Astrocyte (in vitro differentiated cells and primary cell): ENCODE results near the gene PCBP4. TPM values are rescaled to one million over a fixed set of nuclear protein-coding genes. Genes with fewer than 3 reads are reported as not detected.

Experiments
- DNase-seq: peaks from one replicate; pipeline ENCODE4 v3.0.0-alpha.2; 2010; ENCODE audit warnings: low read depth
- FAIRE-seq: peaks from 2 replicates; lab custom pipeline; 2011; peaks lifted over from hg19 to GRCh38; lab: Jason Lieb, UNC
- H2AFZ ChIP-seq: 2 replicates; pipeline ENCODE4 v1.6.0; 2012; ENCODE audit warnings: low read depth, low read length, inconsistent platforms
- H3K27ac ChIP-seq: 2 replicates; pipeline ENCODE4 v1.5.1; 2011; ENCODE audit warnings: low read depth, low read length, inconsistent platforms
- H3K27me3 ChIP-seq: 2 replicates; pipeline ENCODE4 v1.6.0; 2011; ENCODE audit warnings: low read length, inconsistent platforms; ENCODE audit not compliant: insufficient read depth
- H3K36me3 ChIP-seq: 2 replicates; pipeline ENCODE4 v1.5.1; 2011; ENCODE audit warnings: low read length, inconsistent platforms; ENCODE audit not compliant: insufficient read depth
- H3K4me1 ChIP-seq: 2 replicates; pipeline ENCODE4 v1.5.1; 2011; ENCODE audit warnings: low read length, inconsistent platforms; ENCODE audit not compliant: insufficient read depth
- H3K4me2 ChIP-seq: 2 replicates; pipeline ENCODE4 v1.6.0; 2012; ENCODE audit warnings: low read length, inconsistent platforms
- H3K4me3 ChIP-seq: 2 replicates; pipeline ENCODE4 v1.5.1; 2011; ENCODE audit warnings: low read depth, mild to moderate bottlenecking, low read length, inconsistent platforms; ENCODE audit not compliant: insufficient read depth
- H3K79me2 ChIP-seq: 2 replicates; pipeline ENCODE4 v1.6.0; 2012; ENCODE audit warnings: mild to moderate bottlenecking, low read length, inconsistent platforms; ENCODE audit not compliant: insufficient read depth
- H3K9ac ChIP-seq: 2 replicates; pipeline ENCODE4 v1.6.0; 2012; ENCODE audit warnings: mild to moderate bottlenecking, low read length, inconsistent platforms
- H3K9me3 ChIP-seq: 2 replicates; pipeline ENCODE4 v1.5.1; 2012; ENCODE audit warnings: low read depth, mild to moderate bottlenecking, low read length, inconsistent platforms; ENCODE audit not compliant: insufficient read depth
- H4K20me1 ChIP-seq: 2 replicates; pipeline ENCODE4 v1.6.0; 2012; ENCODE audit warnings: low read length, inconsistent platforms; ENCODE audit not compliant: insufficient read depth
- H3K27ac Mint-ChIP-seq: one replicate; pipeline ENCODE4 v1.8.0; 2021; ENCODE audit warnings: mild to moderate bottlenecking, mixed read lengths; ENCODE audit not compliant: unreplicated experiment
- H3K27me3 Mint-ChIP-seq: one replicate; pipeline ENCODE4 v1.8.0; 2021; ENCODE audit warnings: low read depth, mixed read lengths; ENCODE audit not compliant: unreplicated experiment
- H3K36me3 Mint-ChIP-seq: one replicate; pipeline ENCODE4 v1.8.0; 2021; ENCODE audit warnings: low read depth, mixed read lengths; ENCODE audit not compliant: unreplicated experiment
- H3K4me1 Mint-ChIP-seq: one replicate; pipeline ENCODE4 v1.8.0; 2021; ENCODE audit warnings: low read depth, mixed read lengths; ENCODE audit not compliant: unreplicated experiment
- H3K4me3 Mint-ChIP-seq: one replicate; pipeline ENCODE4 v1.8.0; 2021; ENCODE audit warnings: mild to moderate bottlenecking, moderate library complexity, mixed read lengths; ENCODE audit not compliant: unreplicated experiment
- H3K9me3 Mint-ChIP-seq: one replicate; pipeline ENCODE4 v1.8.0; 2021; ENCODE audit warnings: mild to moderate bottlenecking, mixed read lengths; ENCODE audit not compliant: unreplicated experiment
- CTCF ChIP-seq: IDR thresholded peaks from 2 replicates; pipeline ENCODE4 v1.5.1; 2011; ENCODE audit warnings: low read depth, mild to moderate bottlenecking, inconsistent platforms, low read length, moderate library complexity; ENCODE audit not compliant: insufficient read depth
- EZH2 ChIP-seq: IDR thresholded peaks from 2 replicates; pipeline ENCODE4 v1.6.1; 2012; ENCODE audit warnings: mild to moderate bottlenecking, low read length, inconsistent platforms; ENCODE audit not compliant: insufficient read depth
- total RNA-seq: library from RNA; stranded (reverse); gene quantifications from 2 replicates; pipeline ENCODE4 v1.2.1, GENCODE V29; 2021

Gene PCBP4
- total RNA-seq, 1 donor from 2014 or later: 102 TPM

GRCh38 chr3:51908026-51908425 is 59.2 kb downstream of the PCBP4 start:
- Histone ChIP-seq H3K36me3 (no peaks in the 10 kb centered on the region), H3K4me1 (no peaks in the 10 kb centered on the region), H3K9ac (no peak overlapping the region), H3K4me3 (no peak overlapping the region), H3K4me2 (no peak overlapping the region), H2AFZ (no peak overlapping the region), H3K9me3 (no peaks in the 10 kb centered on the region), H3K79me2 (no peaks in the 10 kb centered on the region), H4K20me1 (no peaks in the 10 kb centered on the region), H3K27me3 (no peaks in the 10 kb centered on the region), H3K27ac (no peak overlapping the region)
- H3K9me3 Mint-ChIP-seq: peaks cover 26% of the 10 kb centered on the region
- no peak overlapping the region for H3K27ac Mint-ChIP-seq
- DNase-seq: no peak
- no peak overlapping the region for H3K4me3 Mint-ChIP-seq
- no peaks in the 10 kb centered on the region for H3K27me3 Mint-ChIP-seq
- TF ChIP-seq EZH2 (no peak), CTCF (no peak)
- no peaks in the 10 kb centered on the region for H3K4me1 Mint-ChIP-seq
- H3K36me3 Mint-ChIP-seq: peaks cover 8% of the 10 kb centered on the region
- FAIRE-seq: no peak

Other genes starting within 250 kb of the PCBP4 start
- not detected in 2 replicates for gene IQCF6, start 188.2 kb downstream of the PCBP4 start, total RNA-seq
- not detected in 2 replicates for gene IQCF2, start 105.8 kb downstream of the PCBP4 start, total RNA-seq
- gene IQCF5, start 91.9 kb downstream of the PCBP4 start, total RNA-seq: not detected in 2 replicates
- not detected in 2 replicates for gene IQCF1, start 64.1 kb downstream of the PCBP4 start, total RNA-seq
- gene RRP9, start 25.6 kb downstream of the PCBP4 start, total RNA-seq: 22.9 and 25.5 TPM in 2 replicates
- gene PARP3, start 25.1 kb downstream of the PCBP4 start, total RNA-seq: 4.6 and 4.8 TPM in 2 replicates
- gene GPR62, start 12.1 kb downstream of the PCBP4 start, total RNA-seq: not detected in 2 replicates
- gene ABHD14B, start 6.6 kb upstream of the PCBP4 start, total RNA-seq: 10.3 and 12.3 TPM in 2 replicates
- gene ABHD14A, start 7.6 kb upstream of the PCBP4 start, total RNA-seq: 10.9 and 11.8 TPM in 2 replicates
- gene ACY1, start 16.1 kb upstream of the PCBP4 start, total RNA-seq: 16.4 and 21.1 TPM in 2 replicates
- gene RPL29, start 28.4 kb upstream of the PCBP4 start, total RNA-seq: 768 and 872 TPM in 2 replicates
- 24.2 and 24.9 TPM in 2 replicates for gene DUSP7, start 89.1 kb upstream of the PCBP4 start, total RNA-seq
- 3.1 and 3.7 TPM in 2 replicates for gene POC1A, start 187.0 kb upstream of the PCBP4 start, total RNA-seq
- 51.4 and 56.3 TPM in 2 replicates for gene ALAS1, start 230.7 kb upstream of the PCBP4 start, total RNA-seq